HuH-7.5 (cell line): ENCODE data around the gene FYN.

Experiments
- DNase-seq: peaks from one replicate; pipeline ENCODE4 v3.0.0; 2011; ENCODE audit warnings: low spot score

Gene FYN

GRCh38 chr6:111707773-111708172, 165.5 kb downstream of the FYN start:
- DNase-seq: no peak

- no peak for DNase-seq
Measured at GRCh38 chr6:111706841-111707391, 166.3 kb downstream of the FYN start.

GRCh38 chr6:111703723-111704122, 169.5 kb downstream of the FYN start:
- no peak for DNase-seq

- DNase-seq: no peak
Measured at GRCh38 chr6:111702268-111702667, 171.0 kb downstream of the FYN start.

- DNase-seq: no peak
Measured at GRCh38 chr6:111701146-111701545, 172.1 kb downstream of the FYN start.

- DNase-seq: no peak
Measured at GRCh38 chr6:111700135-111700690, 173.0 kb downstream of the FYN start.

- no peak for DNase-seq
Measured at GRCh38 chr6:111699123-111699522, 174.1 kb downstream of the FYN start.

- no peak for DNase-seq
Measured at GRCh38 chr6:111696814-111697213, 176.4 kb downstream of the FYN start.

GRCh38 chr6:111692327-111693164, 180.7 kb downstream of the FYN start:
- DNase-seq: no peak

- no peak for DNase-seq
Measured at GRCh38 chr6:111691345-111692225, 181.7 kb downstream of the FYN start.

GRCh38 chr6:111689946-111690345, 183.3 kb downstream of the FYN start:
- no peak for DNase-seq

- DNase-seq: no peak
Measured at GRCh38 chr6:111689419-111689818, 183.8 kb downstream of the FYN start.

- DNase-seq: no peak
Measured at GRCh38 chr6:111688331-111688730, 184.9 kb downstream of the FYN start.

GRCh38 chr6:111687652-111688051, 185.6 kb downstream of the FYN start:
- DNase-seq: no peak

- DNase-seq: no peak
Measured at GRCh38 chr6:111686932-111687266, 186.4 kb downstream of the FYN start.

- no peak for DNase-seq
Measured at GRCh38 chr6:111686249-111686931, 186.9 kb downstream of the FYN start.

GRCh38 chr6:111685526-111685925, 187.7 kb downstream of the FYN start:
- no peak for DNase-seq

GRCh38 chr6:111685058-111685457, 188.2 kb downstream of the FYN start:
- no peak for DNase-seq

GRCh38 chr6:111683749-111684267, 189.4 kb downstream of the FYN start:
- no peak for DNase-seq

GRCh38 chr6:111683157-111683556, 190.1 kb downstream of the FYN start:
- no peak for DNase-seq

GRCh38 chr6:111681860-111682259, 191.4 kb downstream of the FYN start:
- DNase-seq: no peak
